ENCODE measurements around the gene FRMD5.

DNA sequence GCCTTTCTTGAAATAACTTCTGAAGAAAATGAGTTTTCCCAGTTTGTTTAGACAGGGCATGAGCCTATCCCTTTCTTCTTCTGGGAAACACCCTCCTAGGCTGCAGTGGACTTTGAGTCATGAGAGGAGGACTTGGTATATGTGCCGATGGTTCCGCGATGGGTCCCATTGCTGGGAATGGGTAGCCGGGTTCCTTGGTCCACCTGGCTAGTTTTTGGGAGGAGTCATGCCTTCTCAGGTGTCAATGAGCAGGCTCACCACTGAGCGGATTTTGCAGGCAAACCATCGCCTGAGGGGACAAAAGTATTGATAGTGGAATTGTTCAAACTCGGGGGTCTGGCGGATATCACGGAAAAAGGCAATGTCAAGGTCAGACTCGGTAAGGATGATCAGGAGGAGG lies 321.4 kb downstream of the FRMD5 start:
- TF ChIP-seq CTCF (IDR thresholded peaks at IDR 0.05; ENCODE audit: borderline replicate concordance, extremely low read depth, low read length, poor library complexity, severe bottlenecking) = no peak
- no peak for TF ChIP-seq EZH2 (IDR thresholded peaks at IDR 0.05; ENCODE audit: borderline replicate concordance, low read depth, low read length, severe bottlenecking)
